C4-2B (cell line): ENCODE results near the gene GPBP1L1.

ENCODE experiments used
- CTCF ChIP-seq: fragments of 450-650 bp; conservative IDR thresholded peaks from 2 replicates; pipeline ENCODE4 v1.5.1; 2017; ENCODE audit warnings: mild to moderate bottlenecking
- ZFX ChIP-seq: fragments of 450-650 bp; IDR thresholded peaks from 2 replicates; pipeline ENCODE4 v1.6.1; 2017

- no peak for TF ChIP-seq CTCF
- TF ChIP-seq ZFX = no peak
These were observed 19.5 kb downstream of the GPBP1L1 start for GRCh38 chr1:45666836-45667235.
